ENCODE results near the gene GOLGA7B.

The GOLGA7B gene

GRCh38 chr10:97868134-97868685 is 18.6 kb downstream of the GOLGA7B start:
- DNase-seq (ENCODE audit: low read depth), result no peak

- peak; percentile 77 for DNase-seq (ENCODE audit: low read depth)
Measured at GRCh38 chr10:97869091-97870042, 19.7 kb downstream of the GOLGA7B start.

- DNase-seq (ENCODE audit: low read depth), result no peak
Measured at GRCh38 chr10:97870990-97871389, 21.3 kb downstream of the GOLGA7B start.

- DNase-seq (ENCODE audit: low read depth), result no peak
Measured at GRCh38 chr10:97873569-97873968, 23.9 kb downstream of the GOLGA7B start.

GRCh38 chr10:97874332-97874731 is 24.7 kb downstream of the GOLGA7B start:
- no peak for DNase-seq (ENCODE audit: low read depth)

- DNase-seq (ENCODE audit: low read depth), result no peak
Measured at GRCh38 chr10:97875391-97875790, 25.7 kb downstream of the GOLGA7B start.

GRCh38 chr10:97876402-97876801 is 26.8 kb downstream of the GOLGA7B start:
- DNase-seq (ENCODE audit: low read depth), result no peak

GRCh38 chr10:97879241-97879640 is 29.6 kb downstream of the GOLGA7B start:
- no peak for DNase-seq (ENCODE audit: low read depth)

- DNase-seq (ENCODE audit: low read depth), result no peak
Measured at GRCh38 chr10:97880109-97880508, 30.5 kb downstream of the GOLGA7B start.

GRCh38 chr10:97882142-97883091 is 32.8 kb downstream of the GOLGA7B start:
- peak; percentile 97 for DNase-seq (ENCODE audit: low read depth)

GRCh38 chr10:97883092-97883485 is 33.4 kb downstream of the GOLGA7B start:
- DNase-seq (ENCODE audit: low read depth), result no peak

GRCh38 chr10:97886286-97886685 is 36.6 kb downstream of the GOLGA7B start:
- DNase-seq (ENCODE audit: low read depth), result no peak

- no peak for DNase-seq (ENCODE audit: low read depth)
Measured at GRCh38 chr10:97887399-97887798, 37.8 kb downstream of the GOLGA7B start.

- no peak for DNase-seq (ENCODE audit: low read depth)
Measured at GRCh38 chr10:97888134-97888533, 38.5 kb downstream of the GOLGA7B start.

- DNase-seq (ENCODE audit: low read depth), result peak; percentile 67
Measured at GRCh38 chr10:97888641-97889262, 39.1 kb downstream of the GOLGA7B start.

GRCh38 chr10:97889461-97890265 is 40.0 kb downstream of the GOLGA7B start:
- peak; percentile 39 for DNase-seq (ENCODE audit: low read depth)

GRCh38 chr10:97891497-97892167 is 42.0 kb downstream of the GOLGA7B start:
- no peak for DNase-seq (ENCODE audit: low read depth)

- no peak for DNase-seq (ENCODE audit: low read depth)
Measured at GRCh38 chr10:97892506-97892905, 42.9 kb downstream of the GOLGA7B start.

- no peak for DNase-seq (ENCODE audit: low read depth)
Measured at GRCh38 chr10:97892939-97893338, 43.3 kb downstream of the GOLGA7B start.

- no peak for DNase-seq (ENCODE audit: low read depth)
Measured at GRCh38 chr10:97894092-97894491, 44.4 kb downstream of the GOLGA7B start.
